Rectal smooth muscle tissue (tissue), 1 donor: ENCODE data around the gene UMAD1.
"Not testable (repeated sequence)": the region's sequence is repeated elsewhere in the genome, so short reads cannot be mapped to it uniquely, and the experiment has no call there.

Experiments
- H3K27ac ChIP-seq: one replicate; pipeline ENCODE4 v1.7.0; 2013; ENCODE audit warnings: low read depth, low read length, inconsistent platforms
- H3K27me3 ChIP-seq: one replicate; pipeline ENCODE4 v1.7.0; 2013; ENCODE audit warnings: low read length; ENCODE audit not compliant: control insufficient read depth, insufficient read depth
- H3K36me3 ChIP-seq: one replicate; pipeline ENCODE4 v1.7.0; 2013; ENCODE audit warnings: low read length; ENCODE audit not compliant: control insufficient read depth, insufficient read depth
- H3K4me1 ChIP-seq: one replicate; pipeline ENCODE4 v1.7.0; 2013; ENCODE audit warnings: low read length; ENCODE audit not compliant: control insufficient read depth, insufficient read depth
- H3K4me3 ChIP-seq: one replicate; pipeline ENCODE4 v1.7.0; 2013; ENCODE audit warnings: low read length
- H3K9ac ChIP-seq: one replicate; pipeline ENCODE4 v1.7.0; 2013; ENCODE audit warnings: low read length

UMAD1 gene

GRCh38 chr7:7654964-7655715 lies 14.6 kb downstream of the UMAD1 start:
- Histone ChIP-seq H3K4me1 (no peaks in the 10 kb centered on the region), H3K9ac (no peak overlapping the region), H3K27me3 (no peaks in the 10 kb centered on the region), H3K27ac (no peak overlapping the region), H3K4me3 (no peak overlapping the region), H3K36me3 (no peaks in the 10 kb centered on the region)

GRCh38 chr7:7656459-7656858 lies 15.9 kb downstream of the UMAD1 start:
- H3K4me1 ChIP-seq, H3K4me3 ChIP-seq, H3K36me3 ChIP-seq, H3K27me3 ChIP-seq, H3K27ac ChIP-seq, H3K9ac ChIP-seq: not testable (repeated sequence)

- no peak overlapping the region for H3K27ac ChIP-seq
These were observed 22.0 kb downstream of the UMAD1 start for GRCh38 chr7:7662527-7662926.

GRCh38 chr7:7664291-7664690 lies 23.7 kb downstream of the UMAD1 start:
- H3K27me3 ChIP-seq = no peaks in the 10 kb centered on the region
- no peak overlapping the region for H3K4me3 ChIP-seq
- no peak overlapping the region for H3K9ac ChIP-seq
- H3K36me3 ChIP-seq = no peaks in the 10 kb centered on the region
- H3K4me1 ChIP-seq = no peaks in the 10 kb centered on the region
- H3K27ac ChIP-seq = no peak overlapping the region

More at GRCh38 chr7:7662527-7662926, 22.0 kb downstream of the UMAD1 start:
- Histone ChIP-seq H3K9ac (no peak overlapping the region), H3K4me3 (no peak overlapping the region), H3K27me3 (no peaks in the 10 kb centered on the region), H3K4me1 (no peaks in the 10 kb centered on the region), H3K36me3 (no peaks in the 10 kb centered on the region)

- H3K27me3 ChIP-seq = no peaks in the 10 kb centered on the region
- H3K36me3 ChIP-seq = no peaks in the 10 kb centered on the region
- H3K9ac ChIP-seq = no peak overlapping the region
- no peak overlapping the region for H3K4me3 ChIP-seq
- H3K27ac ChIP-seq = no peak overlapping the region
- H3K4me1 ChIP-seq = no peaks in the 10 kb centered on the region
These were observed 24.5 kb downstream of the UMAD1 start for GRCh38 chr7:7665031-7665430.

GRCh38 chr7:7667187-7667586 lies 26.6 kb downstream of the UMAD1 start:
- no peaks in the 10 kb centered on the region for H3K4me1 ChIP-seq
- H3K9ac ChIP-seq = no peak overlapping the region
- no peaks in the 10 kb centered on the region for H3K36me3 ChIP-seq
- H3K27ac ChIP-seq = no peak overlapping the region
- H3K27me3 ChIP-seq = no peaks in the 10 kb centered on the region
- H3K4me3 ChIP-seq = no peak overlapping the region

GRCh38 chr7:7668706-7669105 lies 28.2 kb downstream of the UMAD1 start:
- Histone ChIP-seq H3K36me3 (no peaks in the 10 kb centered on the region), H3K4me3 (no peak overlapping the region), H3K27me3 (no peaks in the 10 kb centered on the region), H3K4me1 (no peaks in the 10 kb centered on the region), H3K27ac (no peak overlapping the region), H3K9ac (no peak overlapping the region)

GRCh38 chr7:7670490-7670889 lies 29.9 kb downstream of the UMAD1 start:
- H3K4me1 ChIP-seq = no peaks in the 10 kb centered on the region

GRCh38 chr7:7671361-7671760 lies 30.8 kb downstream of the UMAD1 start:
- Histone ChIP-seq H3K4me1 (no peaks in the 10 kb centered on the region), H3K9ac (no peak overlapping the region), H3K27ac (no peak overlapping the region), H3K4me3 (no peak overlapping the region), H3K36me3 (no peaks in the 10 kb centered on the region), H3K27me3 (no peaks in the 10 kb centered on the region)

More at GRCh38 chr7:7670490-7670889, 29.9 kb downstream of the UMAD1 start:
- no peaks in the 10 kb centered on the region for H3K27me3 ChIP-seq
- no peaks in the 10 kb centered on the region for H3K36me3 ChIP-seq
- H3K9ac ChIP-seq = no peak overlapping the region
- H3K4me3 ChIP-seq = no peak overlapping the region
- H3K27ac ChIP-seq = no peak overlapping the region

- Histone ChIP-seq H3K4me3 (no peak overlapping the region), H3K27me3 (no peaks in the 10 kb centered on the region), H3K27ac (no peak overlapping the region), H3K4me1 (no peaks in the 10 kb centered on the region), H3K36me3 (no peaks in the 10 kb centered on the region), H3K9ac (no peak overlapping the region)
These were observed 32.1 kb downstream of the UMAD1 start for GRCh38 chr7:7672545-7673239.

- Histone ChIP-seq H3K27ac (no peak overlapping the region), H3K9ac (no peak overlapping the region), H3K4me1 (no peaks in the 10 kb centered on the region), H3K4me3 (no peak overlapping the region), H3K36me3 (no peaks in the 10 kb centered on the region), H3K27me3 (no peaks in the 10 kb centered on the region)
These were observed 32.6 kb downstream of the UMAD1 start for GRCh38 chr7:7673240-7673550.

GRCh38 chr7:7675686-7676085 lies 35.1 kb downstream of the UMAD1 start:
- Histone ChIP-seq H3K27me3 (no peaks in the 10 kb centered on the region), H3K4me3 (no peak overlapping the region), H3K4me1 (no peaks in the 10 kb centered on the region), H3K36me3 (no peaks in the 10 kb centered on the region), H3K9ac (no peak overlapping the region), H3K27ac (no peak overlapping the region)

- not testable (repeated sequence) for H3K27me3 ChIP-seq, H3K36me3 ChIP-seq, H3K9ac ChIP-seq, H3K4me3 ChIP-seq, H3K27ac ChIP-seq, H3K4me1 ChIP-seq
These were observed 39.1 kb downstream of the UMAD1 start for GRCh38 chr7:7679640-7680039.
